Measurements from ENCODE around the gene DNAI1. TPM values are rescaled to one million over a fixed set of nuclear protein-coding genes. Genes with fewer than 3 reads are reported as not detected.

DNAI1 gene
- total RNA-seq, 1 donor from 2014 or later, result not detected

GRCh38 chr9:34536685-34537084 is 78.1 kb downstream of the DNAI1 start:
- Histone ChIP-seq H3K9me3 (replicated peaks) (peaks cover 6% of the 10 kb centered on the region), H3K27ac (replicated peaks) (no peak overlapping the region), H3K4me1 (no peaks in the 10 kb centered on the region), H3K27me3 (ENCODE audit: low read depth) (peaks cover 66% of the 10 kb centered on the region), H3K36me3 (no peaks in the 10 kb centered on the region), H3K4me3 (no peak overlapping the region)
- no peak for TF ChIP-seq CTCF (IDR thresholded peaks at IDR 0.05; ENCODE audit: borderline replicate concordance)
- intact Hi-C loops (cut with micrococcal nuclease), result no loop called here
- no peak for DNase-seq

GRCh38 chr9:34540827-34541226 is 82.2 kb downstream of the DNAI1 start:
- H3K27ac ChIP-seq (replicated peaks), result no peak overlapping the region
- no peak for TF ChIP-seq CTCF (IDR thresholded peaks at IDR 0.05; ENCODE audit: borderline replicate concordance)
- H3K9me3 ChIP-seq (replicated peaks), result no peaks in the 10 kb centered on the region
- intact Hi-C loops (cut with micrococcal nuclease), result no loop called here
- H3K27me3 ChIP-seq (ENCODE audit: low read depth), result peaks cover 41% of the 10 kb centered on the region
- no peaks in the 10 kb centered on the region for H3K36me3 ChIP-seq
- no peak for DNase-seq
- H3K4me1 ChIP-seq, result no peaks in the 10 kb centered on the region
- H3K4me3 ChIP-seq, result no peak overlapping the region

GRCh38 chr9:34541540-34541939 is 82.9 kb downstream of the DNAI1 start:
- H3K4me1 ChIP-seq, result no peaks in the 10 kb centered on the region
- H3K9me3 ChIP-seq (replicated peaks), result no peaks in the 10 kb centered on the region
- H3K27ac ChIP-seq (replicated peaks), result no peak overlapping the region
- peaks cover 39% of the 10 kb centered on the region for H3K27me3 ChIP-seq (ENCODE audit: low read depth)
- intact Hi-C loops (cut with micrococcal nuclease), result no loop called here
- H3K4me3 ChIP-seq, result no peak overlapping the region
- H3K36me3 ChIP-seq, result no peaks in the 10 kb centered on the region
- no peak for DNase-seq
- no peak for TF ChIP-seq CTCF (IDR thresholded peaks at IDR 0.05; ENCODE audit: borderline replicate concordance)

DNA sequence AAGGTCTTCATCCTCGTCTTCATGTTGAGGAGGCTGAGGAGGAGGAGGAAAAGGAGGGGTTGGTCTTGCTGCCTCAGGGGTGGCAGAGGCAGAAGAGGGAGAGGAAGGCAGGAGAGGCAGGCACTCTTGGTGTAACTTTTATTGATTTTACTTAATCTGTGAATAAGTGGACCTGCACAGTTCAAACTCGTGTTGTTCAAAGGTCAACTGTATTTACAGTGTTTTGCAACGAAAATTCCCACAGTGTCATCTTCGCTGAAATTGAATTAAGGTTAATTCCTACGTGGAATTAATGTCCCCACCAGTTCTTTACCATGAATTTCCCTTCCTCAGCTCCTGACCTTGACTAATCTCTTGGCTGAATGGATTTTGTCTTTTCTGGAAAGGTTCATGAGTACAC is 85.4 kb downstream of the DNAI1 start:
- H3K36me3 ChIP-seq, result no peaks in the 10 kb centered on the region
- peaks cover 33% of the 10 kb centered on the region for H3K27me3 ChIP-seq (ENCODE audit: low read depth)
- H3K4me3 ChIP-seq, result no peak overlapping the region
- intact Hi-C loops (cut with micrococcal nuclease), result no loop called here
- DNase-seq, result no peak
- H3K9me3 ChIP-seq (replicated peaks), result no peaks in the 10 kb centered on the region
- no peak for TF ChIP-seq CTCF (IDR thresholded peaks at IDR 0.05; ENCODE audit: borderline replicate concordance)
- H3K27ac ChIP-seq (replicated peaks), result no peak overlapping the region
- H3K4me1 ChIP-seq, result no peaks in the 10 kb centered on the region

DNA sequence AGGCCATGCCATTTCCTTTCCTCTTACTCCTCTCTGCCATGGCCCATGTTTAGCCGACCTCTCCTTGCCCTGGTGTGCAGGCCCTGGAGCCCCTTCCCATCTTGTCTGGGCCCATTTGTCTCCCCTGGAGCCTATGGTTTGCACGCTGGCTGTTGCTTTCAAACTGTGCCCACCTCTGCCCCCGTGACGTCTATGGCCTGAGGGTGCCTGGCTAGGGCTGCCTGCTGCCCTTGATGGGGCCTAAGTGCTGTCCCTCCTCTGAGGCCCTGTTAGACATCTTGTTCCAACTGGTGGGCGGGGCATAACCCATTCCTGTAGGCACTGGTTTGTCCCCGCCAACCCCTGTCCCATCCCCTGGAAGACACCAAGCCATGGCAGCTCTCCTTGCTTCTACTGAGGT is 86.9 kb downstream of the DNAI1 start:
- Histone ChIP-seq H3K27me3 (ENCODE audit: low read depth) (peaks cover 33% of the 10 kb centered on the region), H3K9me3 (replicated peaks) (no peaks in the 10 kb centered on the region), H3K4me1 (no peaks in the 10 kb centered on the region), H3K36me3 (no peaks in the 10 kb centered on the region), H3K27ac (replicated peaks) (no peak overlapping the region), H3K4me3 (no peak overlapping the region)
- no peak for TF ChIP-seq CTCF (IDR thresholded peaks at IDR 0.05; ENCODE audit: borderline replicate concordance)
- DNase-seq, result no peak
- intact Hi-C loops (cut with micrococcal nuclease), result loop anchor here (5.0 kb wide), 1 partner anchor 47 kb away; no protein-coding TSS in a partner anchor
